Astrocyte (in vitro differentiated cells and primary cell): Measurements from ENCODE around the gene KREMEN1. TPM values are rescaled to one million over a fixed set of nuclear protein-coding genes. Genes with fewer than 3 reads are reported as not detected.

Experiments
- DNase-seq: peaks from one replicate; pipeline ENCODE4 v3.0.0-alpha.2; 2010; ENCODE audit warnings: low read depth
- FAIRE-seq: peaks from 2 replicates; lab custom pipeline; 2011; peaks lifted over from hg19 to GRCh38; lab: Jason Lieb, UNC
- H2AFZ ChIP-seq: 2 replicates; pipeline ENCODE4 v1.6.0; 2012; ENCODE audit warnings: low read depth, low read length, inconsistent platforms
- H3K27ac ChIP-seq: 2 replicates; pipeline ENCODE4 v1.5.1; 2011; ENCODE audit warnings: low read depth, low read length, inconsistent platforms
- H3K27me3 ChIP-seq: 2 replicates; pipeline ENCODE4 v1.6.0; 2011; ENCODE audit warnings: low read length, inconsistent platforms; ENCODE audit not compliant: insufficient read depth
- H3K36me3 ChIP-seq: 2 replicates; pipeline ENCODE4 v1.5.1; 2011; ENCODE audit warnings: low read length, inconsistent platforms; ENCODE audit not compliant: insufficient read depth
- H3K4me1 ChIP-seq: 2 replicates; pipeline ENCODE4 v1.5.1; 2011; ENCODE audit warnings: low read length, inconsistent platforms; ENCODE audit not compliant: insufficient read depth
- H3K4me2 ChIP-seq: 2 replicates; pipeline ENCODE4 v1.6.0; 2012; ENCODE audit warnings: low read length, inconsistent platforms
- H3K4me3 ChIP-seq: 2 replicates; pipeline ENCODE4 v1.5.1; 2011; ENCODE audit warnings: low read depth, mild to moderate bottlenecking, low read length, inconsistent platforms; ENCODE audit not compliant: insufficient read depth
- H3K79me2 ChIP-seq: 2 replicates; pipeline ENCODE4 v1.6.0; 2012; ENCODE audit warnings: mild to moderate bottlenecking, low read length, inconsistent platforms; ENCODE audit not compliant: insufficient read depth
- H3K9ac ChIP-seq: 2 replicates; pipeline ENCODE4 v1.6.0; 2012; ENCODE audit warnings: mild to moderate bottlenecking, low read length, inconsistent platforms
- H3K9me3 ChIP-seq: 2 replicates; pipeline ENCODE4 v1.5.1; 2012; ENCODE audit warnings: low read depth, mild to moderate bottlenecking, low read length, inconsistent platforms; ENCODE audit not compliant: insufficient read depth
- H4K20me1 ChIP-seq: 2 replicates; pipeline ENCODE4 v1.6.0; 2012; ENCODE audit warnings: low read length, inconsistent platforms; ENCODE audit not compliant: insufficient read depth
- H3K27ac Mint-ChIP-seq: one replicate; pipeline ENCODE4 v1.8.0; 2021; ENCODE audit warnings: mild to moderate bottlenecking, mixed read lengths; ENCODE audit not compliant: unreplicated experiment
- H3K27me3 Mint-ChIP-seq: one replicate; pipeline ENCODE4 v1.8.0; 2021; ENCODE audit warnings: low read depth, mixed read lengths; ENCODE audit not compliant: unreplicated experiment
- H3K36me3 Mint-ChIP-seq: one replicate; pipeline ENCODE4 v1.8.0; 2021; ENCODE audit warnings: low read depth, mixed read lengths; ENCODE audit not compliant: unreplicated experiment
- H3K4me1 Mint-ChIP-seq: one replicate; pipeline ENCODE4 v1.8.0; 2021; ENCODE audit warnings: low read depth, mixed read lengths; ENCODE audit not compliant: unreplicated experiment
- H3K4me3 Mint-ChIP-seq: one replicate; pipeline ENCODE4 v1.8.0; 2021; ENCODE audit warnings: mild to moderate bottlenecking, moderate library complexity, mixed read lengths; ENCODE audit not compliant: unreplicated experiment
- H3K9me3 Mint-ChIP-seq: one replicate; pipeline ENCODE4 v1.8.0; 2021; ENCODE audit warnings: mild to moderate bottlenecking, mixed read lengths; ENCODE audit not compliant: unreplicated experiment
- CTCF ChIP-seq: IDR thresholded peaks from 2 replicates; pipeline ENCODE4 v1.5.1; 2011; ENCODE audit warnings: low read depth, mild to moderate bottlenecking, inconsistent platforms, low read length, moderate library complexity; ENCODE audit not compliant: insufficient read depth
- EZH2 ChIP-seq: IDR thresholded peaks from 2 replicates; pipeline ENCODE4 v1.6.1; 2012; ENCODE audit warnings: mild to moderate bottlenecking, low read length, inconsistent platforms; ENCODE audit not compliant: insufficient read depth
- total RNA-seq: library from RNA; stranded (reverse); gene quantifications from 2 replicates; pipeline ENCODE4 v1.2.1, GENCODE V29; 2021

Gene KREMEN1
- total RNA-seq, 1 donor from 2014 or later = 3.3 TPM

- Histone ChIP-seq H3K79me2 (no peaks in the 10 kb centered on the region), H3K4me1 (no peaks in the 10 kb centered on the region), H3K36me3 (no peaks in the 10 kb centered on the region), H3K27ac (no peak overlapping the region), H2AFZ (no peak overlapping the region), H3K4me3 (no peak overlapping the region), H3K4me2 (no peak overlapping the region), H3K9me3 (no peaks in the 10 kb centered on the region), H3K27me3 (no peaks in the 10 kb centered on the region), H3K9ac (no peak overlapping the region), H4K20me1 (no peaks in the 10 kb centered on the region)
- peaks cover 18% of the 10 kb centered on the region for H3K27me3 Mint-ChIP-seq
- no peak for TF ChIP-seq CTCF
- TF ChIP-seq EZH2 = no peak
- DNase-seq = no peak
- no peak for FAIRE-seq
- H3K36me3 Mint-ChIP-seq = peaks cover 19% of the 10 kb centered on the region
- no peak overlapping the region for H3K27ac Mint-ChIP-seq
- peaks cover 6% of the 10 kb centered on the region for H3K9me3 Mint-ChIP-seq
- no peaks in the 10 kb centered on the region for H3K4me1 Mint-ChIP-seq
- H3K4me3 Mint-ChIP-seq = no peak overlapping the region
These were observed 64.2 kb downstream of the KREMEN1 start for GRCh38 chr22:29136782-29137700.

- H3K36me3 Mint-ChIP-seq = peaks cover 20% of the 10 kb centered on the region
- Histone ChIP-seq H4K20me1 (no peaks in the 10 kb centered on the region), H3K4me3 (no peak overlapping the region), H2AFZ (no peak overlapping the region), H3K79me2 (no peaks in the 10 kb centered on the region), H3K27ac (no peak overlapping the region), H3K27me3 (no peaks in the 10 kb centered on the region), H3K9me3 (no peaks in the 10 kb centered on the region), H3K4me2 (no peak overlapping the region), H3K9ac (no peak overlapping the region), H3K36me3 (no peaks in the 10 kb centered on the region), H3K4me1 (no peaks in the 10 kb centered on the region)
- H3K4me1 Mint-ChIP-seq = no peaks in the 10 kb centered on the region
- DNase-seq = no peak
- peaks cover 5% of the 10 kb centered on the region for H3K9me3 Mint-ChIP-seq
- no peak for FAIRE-seq
- peaks cover 18% of the 10 kb centered on the region for H3K27me3 Mint-ChIP-seq
- TF ChIP-seq CTCF (no peak), EZH2 (no peak)
- H3K4me3 Mint-ChIP-seq = no peak overlapping the region
- H3K27ac Mint-ChIP-seq = no peak overlapping the region
These were observed 65.9 kb downstream of the KREMEN1 start for GRCh38 chr22:29138556-29139305.
